Effector CD4-positive, alpha-beta T cell (primary cell): ENCODE results near the gene MKS1.
A peak's percentile ranks its signal among the peaks of the same experiment; 100 is the strongest.

ENCODE experiments used
- DNase-seq: peaks from one replicate; pipeline ENCODE4 v3.0.0-alpha.2; 2020

Gene MKS1

DNA sequence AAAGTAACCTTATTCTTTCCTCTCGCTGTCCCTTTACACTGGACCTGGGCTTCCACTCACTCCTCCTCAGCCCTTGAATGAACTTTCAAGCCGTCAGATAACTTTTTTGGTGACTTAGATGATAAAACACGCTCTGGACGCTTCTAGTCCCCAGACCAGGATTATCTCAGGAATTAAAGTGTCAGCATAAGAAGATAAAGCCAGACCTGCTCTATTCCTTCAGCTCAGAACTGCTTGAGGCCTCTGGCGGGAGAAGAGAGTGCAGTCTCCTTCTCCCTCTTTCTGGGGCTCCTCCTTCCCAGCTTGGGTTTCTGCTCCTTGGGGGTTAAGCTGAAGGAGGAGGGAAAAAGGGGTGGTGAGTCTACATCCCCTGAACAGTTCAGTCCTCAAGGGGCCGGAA is 25.9 kb upstream of the MKS1 start:
- DNase-seq = no peak

- no peak for DNase-seq
Measured at GRCh38 chr17:58242171-58242784, 23.2 kb upstream of the MKS1 start.

GRCh38 chr17:58239987-58240386 is 20.9 kb upstream of the MKS1 start:
- DNase-seq = no peak

DNA sequence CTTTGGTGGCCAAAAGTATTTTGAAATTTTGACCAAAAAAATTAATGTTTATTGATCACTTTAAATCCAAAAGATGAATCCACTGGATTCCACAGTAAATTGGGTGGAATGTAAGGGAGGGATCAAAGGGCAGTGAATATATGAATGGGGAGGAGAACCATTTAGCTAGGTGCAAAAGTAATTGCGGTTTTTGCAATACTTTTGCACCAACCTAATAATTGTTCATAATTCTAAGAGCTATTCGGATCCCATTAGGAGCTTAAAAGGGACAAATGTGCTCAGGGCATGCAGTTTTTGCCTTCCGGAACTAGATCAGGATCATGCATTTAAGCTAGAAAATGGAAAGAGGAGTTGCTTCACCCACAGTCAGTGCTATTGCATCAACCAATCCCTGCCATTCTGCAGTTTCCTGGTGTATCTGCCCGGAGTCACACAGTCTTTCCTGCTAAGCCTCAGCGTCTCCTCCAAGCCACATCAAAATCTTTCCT is 19.1 kb upstream of the MKS1 start, which contains the start of gene LPO:
Gene LPO, plus strand, starts transcription at position 438 of the 488 bp plus-strand sequence. CDS start 4,396 bp downstream, outside the sequence.
- DNase-seq = no peak

- DNase-seq = no peak
Measured at GRCh38 chr17:58236394-58236793, 17.3 kb upstream of the MKS1 start.

DNA sequence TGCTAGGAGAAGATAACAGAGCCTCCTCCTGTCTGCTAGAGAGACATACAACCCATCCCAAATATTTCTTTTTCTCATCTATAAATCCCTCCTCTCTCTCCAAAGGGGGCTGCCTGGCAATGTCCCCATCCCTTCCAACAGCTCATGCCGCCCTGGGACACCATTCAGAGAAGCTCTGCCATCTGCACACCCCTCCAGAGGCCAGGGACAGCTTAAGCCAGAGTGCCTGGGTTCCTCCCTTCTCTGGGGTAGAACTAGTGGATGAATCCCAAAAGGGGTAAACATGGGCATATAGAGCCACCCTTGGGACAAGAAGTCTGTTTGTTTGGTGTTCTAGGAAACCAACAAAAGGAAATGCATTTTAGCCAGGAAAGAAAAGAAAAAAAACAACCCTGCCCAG is 16.8 kb upstream of the MKS1 start:
- no peak for DNase-seq

- no peak for DNase-seq
Measured at GRCh38 chr17:58234512-58234911, 15.5 kb upstream of the MKS1 start.

DNA sequence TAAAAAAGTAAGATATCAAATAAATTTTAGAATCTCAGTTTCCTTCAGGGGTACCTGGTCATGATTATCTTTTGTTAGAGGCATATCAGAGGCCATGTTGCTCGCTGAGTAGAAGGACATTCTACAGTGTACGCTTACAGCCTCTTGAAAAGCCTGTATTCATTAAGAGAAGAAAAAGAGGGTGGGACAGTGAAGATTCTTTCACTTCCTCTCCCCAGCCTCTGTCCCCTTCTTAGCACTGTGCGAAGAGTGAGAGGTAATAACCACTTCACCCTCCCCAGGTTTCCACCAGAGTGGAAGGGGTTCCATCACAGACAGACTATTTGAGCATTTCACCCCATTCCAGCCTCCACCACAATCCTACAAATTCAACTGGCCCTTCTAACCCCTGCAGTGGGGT is 14.5 kb upstream of the MKS1 start:
- no peak for DNase-seq

GRCh38 chr17:58232707-58233156 is 13.7 kb upstream of the MKS1 start:
- DNase-seq = no peak

GRCh38 chr17:58231641-58232040 is 12.6 kb upstream of the MKS1 start:
- no peak for DNase-seq

- no peak for DNase-seq
Measured at GRCh38 chr17:58229881-58230280, 10.8 kb upstream of the MKS1 start.

- no peak for DNase-seq
Measured at GRCh38 chr17:58229384-58229783, 10.3 kb upstream of the MKS1 start.

GRCh38 chr17:58228679-58229078 is 9.6 kb upstream of the MKS1 start:
- DNase-seq = no peak

DNA sequence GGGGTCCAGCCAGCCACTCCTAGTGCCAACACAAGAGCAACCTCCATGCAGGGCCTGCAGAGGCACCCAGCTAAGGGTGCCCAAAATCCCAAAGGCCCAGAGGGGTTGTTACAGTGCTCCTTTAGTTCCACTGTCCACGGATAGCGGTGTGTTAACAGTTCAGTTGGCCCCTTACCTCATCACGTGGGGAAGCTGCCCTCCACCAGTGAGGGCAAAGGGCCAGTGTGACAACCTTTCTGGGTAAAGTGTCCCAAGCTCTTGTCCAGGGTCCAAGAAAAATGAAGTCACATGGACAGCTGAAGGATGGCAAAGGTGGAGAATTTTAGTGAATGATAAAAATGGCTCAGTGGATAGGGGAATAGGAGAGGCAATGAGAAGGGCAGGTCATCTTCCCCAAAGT is 8.7 kb upstream of the MKS1 start:
- DNase-seq = no peak

GRCh38 chr17:58224315-58224714 is 5.3 kb upstream of the MKS1 start:
- DNase-seq = no peak

- no peak for DNase-seq
Measured at GRCh38 chr17:58219789-58220183, 731 bp upstream of the MKS1 start.

DNA sequence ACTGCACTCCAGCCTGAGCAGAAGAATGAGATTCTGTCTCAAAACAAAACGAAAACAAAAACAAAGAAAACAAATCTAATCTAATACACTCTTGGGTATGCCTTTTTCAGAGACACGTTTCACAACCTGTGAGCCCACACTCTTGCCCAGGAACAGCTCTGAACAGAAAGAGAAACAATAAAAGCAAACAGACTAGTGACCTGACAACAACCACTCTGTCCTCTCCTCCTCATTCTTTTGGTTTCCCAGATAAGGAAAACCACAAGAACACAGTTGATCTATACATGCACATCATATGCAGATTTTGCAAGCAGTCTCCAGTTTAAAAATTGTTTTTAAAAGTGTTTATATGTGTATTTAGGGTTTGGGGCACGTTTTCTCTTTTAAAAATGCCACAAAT is 1.3 kb downstream of the MKS1 start:
- DNase-seq = no peak

DNA sequence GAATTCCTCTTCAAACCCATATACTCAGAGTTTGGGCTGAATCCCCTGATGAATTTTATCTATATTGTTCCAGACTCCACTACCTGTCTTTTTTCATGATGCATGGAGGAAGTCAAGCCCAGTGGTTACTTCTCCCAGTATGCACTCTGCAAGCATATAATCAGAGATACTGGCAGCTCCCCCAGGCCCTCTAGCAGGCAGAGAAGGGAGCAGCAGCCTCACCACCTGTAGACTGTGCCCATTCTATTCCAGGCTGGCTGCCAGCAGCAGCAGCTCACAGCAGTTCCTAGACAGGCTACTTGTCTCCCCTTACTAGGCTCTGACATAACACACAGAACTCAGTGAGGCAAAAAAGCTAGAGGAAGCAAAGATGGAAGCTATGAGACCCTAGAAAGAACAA is 3.4 kb downstream of the MKS1 start:
- DNase-seq = no peak

- DNase-seq = no peak
Measured at GRCh38 chr17:58210922-58211321, 8.1 kb downstream of the MKS1 start.

GRCh38 chr17:58208344-58208743 is 10.7 kb downstream of the MKS1 start:
- DNase-seq = no peak

- DNase-seq = no peak
Measured at GRCh38 chr17:58207451-58207850, 11.6 kb downstream of the MKS1 start.

- DNase-seq = no peak
Measured at GRCh38 chr17:58205936-58206335, 13.1 kb downstream of the MKS1 start.

DNA sequence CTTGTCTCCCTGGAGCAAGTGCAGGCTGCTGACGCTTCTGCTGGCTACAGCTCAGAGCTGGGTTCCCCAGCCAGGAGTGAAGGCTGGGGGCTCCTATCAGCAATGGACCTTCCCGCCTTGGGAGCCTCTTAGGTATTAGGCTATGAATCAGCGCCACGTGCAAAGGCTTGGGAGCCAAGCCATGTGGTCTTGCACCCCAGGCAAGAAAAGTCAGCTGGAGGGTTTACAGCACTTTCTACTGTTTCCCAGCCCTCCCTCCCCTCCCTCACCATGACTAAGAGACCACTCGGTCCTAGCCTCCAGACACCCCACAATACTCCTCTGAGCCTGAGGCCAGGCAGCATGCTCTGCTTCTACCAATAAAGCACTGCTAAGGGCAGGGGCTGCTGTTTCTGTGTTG is 14.3 kb downstream of the MKS1 start:
- no peak for DNase-seq

DNA sequence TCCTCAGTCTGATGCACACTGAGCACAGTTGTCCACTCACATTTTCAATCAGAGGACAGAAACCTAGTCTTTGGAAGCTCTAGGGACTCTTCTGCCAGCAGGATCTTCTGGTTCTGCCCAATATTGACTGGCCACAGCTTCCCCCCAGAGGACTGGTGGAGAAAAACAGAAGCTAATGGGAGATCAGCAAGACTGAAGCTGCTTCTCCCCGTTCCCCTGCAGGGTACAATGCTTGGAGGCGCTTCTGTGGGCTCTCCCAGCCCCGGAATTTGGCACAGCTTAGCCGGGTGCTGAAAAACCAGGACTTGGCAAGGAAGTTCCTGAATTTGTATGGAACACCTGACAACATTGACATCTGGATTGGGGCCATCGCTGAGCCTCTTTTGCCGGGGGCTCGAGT is 16.2 kb downstream of the MKS1 start:
- DNase-seq = no peak

GRCh38 chr17:58200024-58200633 is 18.9 kb downstream of the MKS1 start:
- peak; percentile 35 for DNase-seq
